TTC549 (cell line): ENCODE data around the gene PARN.
"Not testable (repeated sequence)": the region's sequence is repeated elsewhere in the genome, so short reads cannot be mapped to it uniquely, and the experiment has no call there.

ENCODE experiments used
- FAIRE-seq: peaks from 2 replicates; lab custom pipeline; 2012; peaks lifted over from hg19 to GRCh38; lab: Jason Lieb, UNC

The PARN gene

GRCh38 chr16:14398014-14398717 lies 231.9 kb downstream of the PARN start:
- FAIRE-seq: no peak

- FAIRE-seq: not testable (repeated sequence)
Measured at GRCh38 chr16:14395710-14396304, 234.3 kb downstream of the PARN start.

- FAIRE-seq: no peak
Measured at GRCh38 chr16:14394834-14395233, 235.2 kb downstream of the PARN start.

- FAIRE-seq: no peak
Measured at GRCh38 chr16:14392960-14393359, 237.1 kb downstream of the PARN start.

- no peak for FAIRE-seq
Measured at GRCh38 chr16:14389359-14389758, 240.7 kb downstream of the PARN start.

- no peak for FAIRE-seq
Measured at GRCh38 chr16:14388243-14388642, 241.8 kb downstream of the PARN start.

- no peak for FAIRE-seq
Measured at GRCh38 chr16:14386115-14386514, 243.9 kb downstream of the PARN start.
